Esophagus muscularis mucosa (tissue), 4 donors: ENCODE measurements around the gene MARCHF11. TPM values are rescaled to one million over a fixed set of nuclear protein-coding genes. Genes with fewer than 3 reads are reported as not detected.

Source experiments
- DNase-seq: peaks from one replicate; pipeline ENCODE4 v3.0.0-alpha.2; 2017; ENCODE audit errors: extremely low spot score
- H3K27ac ChIP-seq, 4 donors: fragments of 200-600 bp; sonication (generic); replicated peaks in 1 of 4; 1 replicate in 3 of 4; 2 replicates in 1 of 4; pipeline ENCODE4 v1.5.1; 2016 to 2019; ENCODE audit warnings: mild to moderate bottlenecking in 1 of 4
- H3K27me3 ChIP-seq, 4 donors: fragments of 200-600 bp; sonication (generic); one replicate each; pipeline versions ENCODE4 v1.5.1 to v1.6.0; 2016 to 2019
- H3K36me3 ChIP-seq, 4 donors: fragments of 200-600 bp; sonication (generic); one replicate each; pipeline ENCODE4 v1.5.1; 2016 to 2019
- H3K4me1 ChIP-seq, 4 donors: fragments of 200-600 bp; sonication (generic); one replicate each; pipeline ENCODE4 v1.5.1; 2016 to 2019
- H3K4me3 ChIP-seq, 4 donors: fragments of 200-600 bp; sonication (generic); 1 replicate in 2 of 4; 2 replicates in 2 of 4; pipeline ENCODE4 v1.5.1; 2016 to 2019; ENCODE audit warnings: mild to moderate bottlenecking in 4 of 4, moderate library complexity in 1 of 4
- H3K9me3 ChIP-seq, 4 donors: fragments of 200-600 bp; sonication (generic); 1 replicate in 3 of 4; 2 replicates in 1 of 4; pipeline ENCODE4 v1.5.1; 2016 to 2019
- EP300 ChIP-seq: sonication (generic); formaldehyde crosslinking; IDR thresholded peaks from one replicate; pipeline ENCODE4 v1.6.1; 2017; ENCODE audit warnings: antibody characterized with exemption
- POLR2A ChIP-seq: fragments of 450-650 bp; IDR thresholded peaks from one replicate; pipeline ENCODE4 v1.6.1; 2017; ENCODE audit warnings: antibody characterized with exemption, moderate library complexity, mild to moderate bottlenecking, low read depth
- POLR2AphosphoS5 ChIP-seq, 2 donors: sonication (generic); formaldehyde crosslinking; IDR thresholded peaks; one replicate each; pipeline ENCODE4 v1.6.1; 2017; ENCODE audit warnings: antibody characterized with exemption in 2 of 2
- WGBS: methylation state at CpG from one replicate; pipeline ENCODE4 v1.1.5; 2018; 5-methylcytosine and 5-hydroxymethylcytosine counted together
- intact Hi-C: fragments of 100-400 bp; cut with DNase I; formaldehyde crosslinking; loops from one replicate; pipeline ENCODE4 v1.15.1; 2023
- total RNA-seq, 4 donors: library from RNA; depleted of rRNA; stranded (reverse); fragments of >200 nt; gene quantifications; one replicate each; pipeline versions ENCODE4 v1.1.0 to v1.2.1, GENCODE V29; 2016
- TF ChIP-seq, protein P1 (sequence below), 3 experiments: fragments of 200-600 bp in 2 of 3; fragments of 450-650 bp in 1 of 3; sonication (generic) in 2 of 3; IDR thresholded peaks; one replicate each; pipeline ENCODE4 v1.5.1; 2017 to 2019; ENCODE audit warnings: antibody characterized with exemption in 3 of 3, mild to moderate bottlenecking in 2 of 3, moderate library complexity in 1 of 3

The MARCHF11 gene
- total RNA-seq, 4 donors from 2014 or later: 0.42 TPM; not detected in 3

DNA sequence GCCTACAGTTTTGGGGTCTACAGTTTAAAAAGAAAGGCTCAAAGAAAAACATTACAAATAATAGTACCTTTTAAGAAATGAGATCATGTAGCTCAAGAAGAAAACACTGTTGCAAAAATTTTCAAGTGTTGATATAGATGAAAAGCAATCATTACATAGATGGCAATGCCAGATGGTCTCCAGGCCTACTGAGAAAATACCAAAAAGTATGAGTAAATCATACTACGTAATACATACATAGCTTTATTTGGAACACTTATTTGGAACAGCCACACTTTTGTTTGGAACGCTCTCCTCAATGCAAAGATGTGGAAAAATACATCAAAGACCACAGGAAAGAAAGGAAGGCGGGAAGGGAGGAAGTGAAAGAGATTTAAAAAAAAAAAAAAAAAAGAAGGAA, 44.1 kb downstream of the MARCHF11 start:
- Histone ChIP-seq H3K27ac (no peak overlapping the region), H3K27me3 (no peaks in the 10 kb centered on the region), H3K9me3 (peaks cover 0 to 15% (median 5%) of the 10 kb centered on the region in 4 donors), H3K36me3 (no peaks in the 10 kb centered on the region), H3K4me3 (no peak overlapping the region), H3K4me1 (no peaks in the 10 kb centered on the region)
- intact Hi-C loops: no loop called here
- WGBS: 79% methylated on average over 3 of the region's 3 CpGs
- no peak for DNase-seq
- TF ChIP-seq POLR2AphosphoS5 (IDR thresholded peaks at IDR 0.05) (no peak), POLR2A (no peak), EP300 (no peak)
- TF ChIP-seq, protein P1, sequence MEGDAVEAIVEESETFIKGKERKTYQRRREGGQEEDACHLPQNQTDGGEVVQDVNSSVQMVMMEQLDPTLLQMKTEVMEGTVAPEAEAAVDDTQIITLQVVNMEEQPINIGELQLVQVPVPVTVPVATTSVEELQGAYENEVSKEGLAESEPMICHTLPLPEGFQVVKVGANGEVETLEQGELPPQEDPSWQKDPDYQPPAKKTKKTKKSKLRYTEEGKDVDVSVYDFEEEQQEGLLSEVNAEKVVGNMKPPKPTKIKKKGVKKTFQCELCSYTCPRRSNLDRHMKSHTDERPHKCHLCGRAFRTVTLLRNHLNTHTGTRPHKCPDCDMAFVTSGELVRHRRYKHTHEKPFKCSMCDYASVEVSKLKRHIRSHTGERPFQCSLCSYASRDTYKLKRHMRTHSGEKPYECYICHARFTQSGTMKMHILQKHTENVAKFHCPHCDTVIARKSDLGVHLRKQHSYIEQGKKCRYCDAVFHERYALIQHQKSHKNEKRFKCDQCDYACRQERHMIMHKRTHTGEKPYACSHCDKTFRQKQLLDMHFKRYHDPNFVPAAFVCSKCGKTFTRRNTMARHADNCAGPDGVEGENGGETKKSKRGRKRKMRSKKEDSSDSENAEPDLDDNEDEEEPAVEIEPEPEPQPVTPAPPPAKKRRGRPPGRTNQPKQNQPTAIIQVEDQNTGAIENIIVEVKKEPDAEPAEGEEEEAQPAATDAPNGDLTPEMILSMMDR (IDR thresholded peaks at IDR 0.05): no peak

DNA sequence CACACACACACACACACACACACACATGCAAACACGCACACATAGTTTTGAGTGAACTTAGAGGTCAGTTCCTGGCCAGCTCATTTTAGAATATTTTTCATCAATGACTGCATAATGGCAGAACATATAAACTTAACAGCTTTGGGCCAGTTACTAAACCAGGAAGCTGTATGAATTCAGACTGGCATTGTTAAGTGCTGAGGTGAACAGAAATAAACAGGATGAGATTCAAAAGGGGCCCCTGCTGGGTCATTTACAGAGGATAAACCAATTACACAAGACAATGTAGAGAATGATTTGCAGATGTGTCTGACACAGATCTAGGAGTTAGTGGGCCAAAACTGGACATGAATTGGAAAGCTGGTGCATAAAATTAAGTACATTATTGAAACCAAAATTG, 44.6 kb downstream of the MARCHF11 start:
- no peak overlapping the region for H3K4me3 ChIP-seq
- H3K36me3 ChIP-seq: no peaks in the 10 kb centered on the region
- H3K27me3 ChIP-seq: no peaks in the 10 kb centered on the region
- H3K9me3 ChIP-seq: peaks cover 0 to 15% (median 5%) of the 10 kb centered on the region in 4 donors
- WGBS: 33% methylated on average over 1 of the region's 1 CpG
- no peak overlapping the region for H3K27ac ChIP-seq
- no peak for TF ChIP-seq EP300
- TF ChIP-seq, protein P1 (IDR thresholded peaks at IDR 0.05): no peak
- no peaks in the 10 kb centered on the region for H3K4me1 ChIP-seq
- DNase-seq: no peak
- intact Hi-C loops: no loop called here

DNA sequence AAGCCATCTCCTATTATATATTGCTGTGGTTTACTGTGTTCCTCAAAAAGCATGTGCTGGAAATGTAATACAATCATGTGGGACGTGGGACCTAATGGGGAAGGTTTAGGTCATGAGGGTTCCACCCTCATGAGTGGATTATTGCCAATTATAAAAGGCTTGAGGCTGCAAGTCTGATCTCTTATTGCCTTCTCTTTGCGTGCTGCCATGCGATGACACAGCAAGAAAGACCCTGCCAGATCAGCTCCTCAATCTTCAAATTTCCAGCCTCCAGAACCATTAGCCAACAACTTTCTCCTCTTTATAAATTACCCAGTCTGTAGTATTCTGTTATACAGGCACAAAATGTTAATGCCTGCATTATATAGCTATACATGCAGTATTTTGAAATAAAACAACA, 45.4 kb downstream of the MARCHF11 start:
- intact Hi-C loops: no loop called here
- 83% methylated on average over 3 of the region's 3 CpGs for WGBS
- H3K27ac ChIP-seq: no peak overlapping the region
- no peak for DNase-seq
- no peak overlapping the region for H3K4me3 ChIP-seq
- no peaks in the 10 kb centered on the region for H3K4me1 ChIP-seq
- no peaks in the 10 kb centered on the region for H3K36me3 ChIP-seq
- no peak for TF ChIP-seq POLR2A
- TF ChIP-seq POLR2AphosphoS5 (IDR thresholded peaks at IDR 0.05): no peak
- TF ChIP-seq EP300: no peak
- TF ChIP-seq, protein P1 (IDR thresholded peaks at IDR 0.05): no peak
- H3K9me3 ChIP-seq: peaks cover 0 to 15% (median 5%) of the 10 kb centered on the region in 4 donors
- no peaks in the 10 kb centered on the region for H3K27me3 ChIP-seq

DNA sequence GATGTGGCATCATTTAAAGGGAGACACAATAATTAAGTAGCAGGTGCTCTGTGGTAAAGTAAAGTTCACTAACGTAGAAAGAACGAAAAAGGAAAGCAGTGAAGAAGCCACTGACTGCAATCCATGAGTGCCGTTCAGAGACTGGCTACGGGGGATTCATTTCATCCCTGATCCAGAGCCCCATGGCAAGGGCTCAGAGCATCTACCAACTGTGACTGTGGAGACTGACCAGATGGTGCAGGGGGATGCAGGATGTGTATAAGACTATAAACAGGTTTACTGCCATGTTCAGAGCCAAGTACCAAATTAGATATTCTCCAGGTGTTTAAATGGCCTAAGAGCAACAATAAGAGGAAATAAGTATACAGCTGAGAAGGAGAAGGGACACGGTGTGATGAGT, 47.7 kb downstream of the MARCHF11 start:
- intact Hi-C loops: no loop called here

DNA sequence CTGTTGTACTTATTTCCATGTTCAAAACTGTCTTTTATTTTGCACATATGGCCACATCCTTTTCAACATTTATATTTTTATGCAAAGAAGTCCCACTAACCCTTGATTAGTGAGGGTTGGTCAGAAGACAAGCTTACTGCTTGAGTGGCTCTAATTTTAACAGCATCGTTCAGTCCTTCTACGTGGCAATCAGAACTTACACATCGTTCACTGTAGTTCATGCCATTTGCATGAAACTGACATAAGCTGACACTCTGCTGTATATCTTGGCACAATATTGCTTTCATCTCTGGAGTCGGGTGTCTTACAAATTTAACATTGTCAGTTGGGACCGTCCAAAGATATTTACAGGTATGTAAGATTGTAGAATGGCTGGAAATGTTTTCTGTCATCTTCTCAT, 50.6 kb downstream of the MARCHF11 start:
- TF ChIP-seq POLR2AphosphoS5 (IDR thresholded peaks at IDR 0.05): no peak
- no peak for TF ChIP-seq EP300
- no peak for TF ChIP-seq POLR2A
- TF ChIP-seq, protein P1 (IDR thresholded peaks at IDR 0.05): no peak
- WGBS: 67% methylated on average over 5 of the region's 5 CpGs

More for the DNA sequence above, 47.7 kb downstream of the MARCHF11 start:
- Histone ChIP-seq H3K4me3 (no peak overlapping the region), H3K9me3 (peaks cover 0 to 6% (median 0%) of the 10 kb centered on the region in 4 donors), H3K27ac (no peak overlapping the region), H3K27me3 (no peaks in the 10 kb centered on the region), H3K36me3 (no peaks in the 10 kb centered on the region), H3K4me1 (no peaks in the 10 kb centered on the region)
- 88% methylated on average over 5 of the region's 5 CpGs for WGBS
- no peak for TF ChIP-seq EP300
- TF ChIP-seq, protein P1 (IDR thresholded peaks at IDR 0.05): no peak
- TF ChIP-seq POLR2A: no peak
- TF ChIP-seq POLR2AphosphoS5 (IDR thresholded peaks at IDR 0.05): no peak
- DNase-seq: no peak

More for the DNA sequence above, 50.6 kb downstream of the MARCHF11 start:
- no peak overlapping the region for H3K4me3 ChIP-seq
- no peaks in the 10 kb centered on the region for H3K27me3 ChIP-seq
- no peak overlapping the region for H3K27ac ChIP-seq
- H3K9me3 ChIP-seq: peaks cover 0 to 6% (median 0%) of the 10 kb centered on the region in 4 donors
- H3K36me3 ChIP-seq: no peaks in the 10 kb centered on the region
- H3K4me1 ChIP-seq: no peaks in the 10 kb centered on the region
- intact Hi-C loops: no loop called here
- DNase-seq: peak; percentile 10
